NB4 (cell line): ENCODE data around the gene RBMS1.

Source experiments
- DNase-seq: peaks from one replicate; pipeline ENCODE4 v3.0.0; 2010; ENCODE audit warnings: low read depth
- H3K4me3 ChIP-seq: one replicate; pipeline ENCODE4 v1.5.1; 2011; ENCODE audit warnings: mild to moderate bottlenecking, low read depth, low read length, moderate library complexity
- CTCF ChIP-seq: IDR thresholded peaks from one replicate; pipeline ENCODE4 v1.5.1; 2012; ENCODE audit warnings: low read depth, low read length
- MAX ChIP-seq: IDR thresholded peaks from 2 replicates; pipeline ENCODE4 v1.6.1; 2011; ENCODE audit warnings: low read depth, low read length
- MYC ChIP-seq: IDR thresholded peaks from 2 replicates; pipeline ENCODE4 v1.6.1; 2011; ENCODE audit warnings: low read depth, low read length
- POLR2A ChIP-seq: IDR thresholded peaks from 2 replicates; pipeline ENCODE4 v1.6.1; 2011; ENCODE audit warnings: mild to moderate bottlenecking; ENCODE audit not compliant: insufficient read length; ENCODE audit errors: extremely low read depth

Gene RBMS1

GRCh38 chr2:160336105-160336504 is 157.5 kb downstream of the RBMS1 start:
- H3K4me3 ChIP-seq, result no peak overlapping the region
- TF ChIP-seq CTCF (no peak), MYC (no peak), MAX (no peak)
- no peak for DNase-seq

- H3K4me3 ChIP-seq, result no peak overlapping the region
- no peak for TF ChIP-seq MYC
- TF ChIP-seq MAX, result no peak
- no peak for TF ChIP-seq POLR2A
- no peak for TF ChIP-seq CTCF
- DNase-seq, result no peak
Observed at GRCh38 chr2:160335441-160335840, 158.2 kb downstream of the RBMS1 start.

- no peak for DNase-seq
- no peak for TF ChIP-seq CTCF
- no peak for TF ChIP-seq POLR2A
- TF ChIP-seq MAX, result no peak
- TF ChIP-seq MYC, result no peak
- no peak overlapping the region for H3K4me3 ChIP-seq
Observed at GRCh38 chr2:160334028-160334741, 159.4 kb downstream of the RBMS1 start.

GRCh38 chr2:160333324-160334027 is 160.1 kb downstream of the RBMS1 start:
- DNase-seq, result no peak
- TF ChIP-seq MYC (no peak), CTCF (no peak), POLR2A (no peak), MAX (no peak)
- H3K4me3 ChIP-seq, result no peak overlapping the region

GRCh38 chr2:160332318-160332717 is 161.3 kb downstream of the RBMS1 start:
- no peak for TF ChIP-seq MAX
- no peak for TF ChIP-seq POLR2A
- no peak for TF ChIP-seq CTCF
- no peak for TF ChIP-seq MYC
- DNase-seq, result peak; percentile 73
- H3K4me3 ChIP-seq, result no peak overlapping the region
